ENCODE results near the gene CSF1R.

DNA sequence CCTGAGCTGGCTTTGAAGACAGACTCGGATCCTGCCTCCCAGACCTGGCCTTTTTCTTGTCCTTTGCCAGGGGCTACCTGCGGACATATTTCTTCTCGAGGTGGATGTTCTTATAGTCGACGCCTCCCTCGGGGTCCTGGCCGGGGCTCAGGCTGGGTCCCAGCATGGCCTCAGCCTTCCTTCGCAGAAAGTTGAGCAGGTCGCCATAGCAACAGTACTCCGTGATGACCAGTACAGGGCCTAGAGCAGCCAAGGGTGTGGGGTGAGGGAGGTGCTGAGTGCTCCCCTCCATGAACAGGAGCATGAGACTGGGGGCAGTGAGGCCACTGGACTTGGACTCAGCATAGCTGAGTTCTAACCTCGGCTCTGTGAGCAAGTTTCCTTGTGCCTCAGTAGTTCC is 26.7 kb downstream of the CSF1R start:
- TF ChIP-seq, protein P1, sequence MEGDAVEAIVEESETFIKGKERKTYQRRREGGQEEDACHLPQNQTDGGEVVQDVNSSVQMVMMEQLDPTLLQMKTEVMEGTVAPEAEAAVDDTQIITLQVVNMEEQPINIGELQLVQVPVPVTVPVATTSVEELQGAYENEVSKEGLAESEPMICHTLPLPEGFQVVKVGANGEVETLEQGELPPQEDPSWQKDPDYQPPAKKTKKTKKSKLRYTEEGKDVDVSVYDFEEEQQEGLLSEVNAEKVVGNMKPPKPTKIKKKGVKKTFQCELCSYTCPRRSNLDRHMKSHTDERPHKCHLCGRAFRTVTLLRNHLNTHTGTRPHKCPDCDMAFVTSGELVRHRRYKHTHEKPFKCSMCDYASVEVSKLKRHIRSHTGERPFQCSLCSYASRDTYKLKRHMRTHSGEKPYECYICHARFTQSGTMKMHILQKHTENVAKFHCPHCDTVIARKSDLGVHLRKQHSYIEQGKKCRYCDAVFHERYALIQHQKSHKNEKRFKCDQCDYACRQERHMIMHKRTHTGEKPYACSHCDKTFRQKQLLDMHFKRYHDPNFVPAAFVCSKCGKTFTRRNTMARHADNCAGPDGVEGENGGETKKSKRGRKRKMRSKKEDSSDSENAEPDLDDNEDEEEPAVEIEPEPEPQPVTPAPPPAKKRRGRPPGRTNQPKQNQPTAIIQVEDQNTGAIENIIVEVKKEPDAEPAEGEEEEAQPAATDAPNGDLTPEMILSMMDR (IDR thresholded peaks at IDR 0.05) = no peak
- TF ChIP-seq POLR2A (IDR thresholded peaks at IDR 0.05) (no peak), POLR2AphosphoS5 (IDR thresholded peaks at IDR 0.05) (no peak), EP300 (IDR thresholded peaks at IDR 0.05) (no peak)

All from stomach (tissue), 4 donors.